Measurements from ENCODE around the gene SATB1.

Gene SATB1

DNA sequence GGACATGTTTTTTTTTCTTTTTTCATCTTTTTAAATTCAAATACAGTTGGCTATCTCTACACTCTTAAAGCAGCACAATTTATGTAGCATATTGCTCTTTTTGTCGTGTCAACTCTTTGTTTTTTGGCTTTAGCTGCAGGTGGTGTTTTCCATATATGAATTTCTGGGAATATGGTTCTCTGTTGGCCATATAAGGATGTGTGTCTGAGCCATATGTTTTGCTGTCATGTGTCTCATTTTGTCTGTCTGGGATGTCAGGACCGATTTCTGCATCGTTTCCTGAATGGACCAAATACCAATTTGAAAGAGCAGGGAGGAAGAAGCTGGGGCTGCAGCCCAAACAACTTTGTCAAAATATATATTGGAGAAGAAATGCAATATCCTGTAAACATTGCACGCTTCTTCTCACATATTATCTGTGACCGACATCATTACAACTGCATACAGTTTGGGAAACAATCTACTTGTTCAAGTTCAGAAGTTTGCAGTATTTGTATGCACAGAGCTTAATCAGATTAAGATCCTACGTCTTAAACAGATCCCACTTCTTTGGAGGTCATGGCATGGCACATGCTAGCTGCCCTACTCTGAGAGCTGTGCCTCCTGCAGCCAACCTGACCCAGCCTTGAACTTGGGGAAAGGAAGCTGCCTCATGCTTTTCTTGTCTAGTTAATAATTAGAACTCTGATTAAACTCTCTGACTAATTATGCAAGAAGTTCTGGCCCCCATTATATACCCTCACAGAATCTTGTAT lies 4.0 kb upstream of the SATB1 start:
- no peak for DNase-seq

DNA sequence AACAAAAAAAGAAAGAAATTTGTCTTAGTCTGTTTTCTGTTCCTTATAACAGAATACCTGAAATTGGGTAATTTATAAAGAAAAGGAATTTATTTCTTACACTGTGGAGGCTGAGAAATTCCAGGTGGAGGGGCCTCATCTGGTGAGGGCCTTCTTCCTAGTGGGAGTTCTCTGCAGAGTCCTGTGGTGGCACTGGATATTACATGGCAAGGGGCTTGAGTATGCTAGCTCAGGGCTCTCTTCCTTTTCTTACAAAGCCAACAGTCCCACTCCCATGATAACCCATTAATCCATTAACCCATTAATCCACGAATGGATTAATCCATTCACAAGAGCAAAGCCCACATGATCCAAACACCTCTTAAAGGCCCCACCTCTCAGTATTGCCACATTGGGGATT lies 2.9 kb upstream of the SATB1 start:
- no peak for DNase-seq

DNA sequence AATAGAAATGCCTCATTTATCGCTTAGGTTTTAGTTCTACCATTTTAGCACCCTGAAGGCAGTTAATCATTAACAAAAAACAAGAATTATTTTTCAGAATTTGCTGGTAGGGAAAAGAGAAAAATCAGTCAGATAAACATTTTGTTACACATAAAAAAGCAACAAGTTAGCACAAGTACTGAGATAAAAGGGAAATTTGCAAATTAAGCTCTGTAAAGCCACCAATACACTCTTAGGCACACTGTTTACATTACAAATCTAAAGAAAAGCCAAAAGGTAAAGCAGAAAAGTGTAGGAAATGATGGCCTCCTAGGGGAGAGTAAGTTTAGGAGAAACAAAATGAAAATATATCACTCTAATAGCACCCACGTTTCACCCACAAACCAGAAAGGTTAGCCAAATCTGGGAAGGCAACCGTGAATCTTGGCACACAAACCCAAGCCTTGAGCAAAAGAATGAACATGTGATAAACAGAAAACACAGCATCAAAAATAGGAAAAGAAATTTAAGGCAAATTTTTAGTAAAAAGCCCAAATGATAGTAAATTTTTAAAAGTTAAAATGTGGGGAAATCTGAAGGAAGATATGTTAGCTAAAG lies 1.6 kb upstream of the SATB1 start:
- DNase-seq, result no peak

DNA sequence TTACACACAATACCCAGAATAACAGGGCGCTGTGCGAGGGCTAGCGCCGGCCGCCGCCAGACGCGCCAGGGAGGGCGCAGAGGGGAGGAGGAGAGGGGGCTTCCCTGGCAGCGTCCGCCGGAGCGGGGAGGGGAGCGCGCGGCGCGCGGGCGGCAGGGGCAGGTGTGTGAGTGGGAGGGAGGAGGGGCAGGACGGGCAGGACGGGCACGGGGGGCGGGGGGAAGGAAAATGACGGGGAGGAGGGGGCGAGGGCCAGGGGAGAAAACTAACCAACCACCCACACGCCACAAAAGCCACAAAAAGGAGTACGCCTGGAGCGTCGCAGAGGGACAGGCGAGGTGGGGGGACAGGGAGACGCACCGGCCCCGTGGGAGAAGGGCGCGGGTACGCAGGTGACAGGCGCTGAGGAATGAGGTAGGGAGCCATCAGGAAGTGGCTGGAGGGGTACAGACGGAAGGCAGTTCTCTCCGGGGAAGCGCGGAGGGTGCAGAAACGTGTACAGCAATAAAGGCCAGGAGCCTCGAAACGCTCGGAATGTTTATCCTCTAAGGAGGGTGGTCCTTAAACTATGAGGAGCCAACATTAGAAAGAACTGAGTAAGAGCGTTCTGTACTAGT lies 610 bp upstream of the SATB1 start:
- peak; percentile 77 for DNase-seq

DNA sequence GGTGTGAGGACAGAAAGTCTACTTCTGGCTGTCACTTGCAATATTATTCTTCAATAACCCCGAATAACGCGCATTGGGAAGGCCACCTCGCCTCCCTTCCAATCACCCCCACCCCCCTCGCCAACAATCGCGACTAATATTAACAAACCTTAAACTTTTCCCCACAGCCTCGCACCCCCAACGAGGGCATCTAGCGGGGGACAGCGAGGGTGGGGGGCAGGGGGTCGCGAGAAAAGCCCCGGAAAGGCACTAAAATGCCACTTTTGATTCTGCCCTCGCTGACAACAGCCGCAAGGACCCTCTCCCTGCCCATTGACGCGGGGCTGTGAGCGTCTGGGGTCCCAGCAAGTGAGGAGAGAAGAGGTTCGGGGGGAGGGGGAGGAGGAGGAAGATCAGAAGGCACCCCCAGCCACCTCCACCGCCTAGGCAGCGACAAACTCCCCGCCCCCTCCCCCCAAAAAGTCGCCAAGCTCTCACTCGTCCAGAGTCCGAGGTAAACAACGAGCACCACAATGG lies 868 bp downstream of the SATB1 start:
- no peak for DNase-seq

DNA sequence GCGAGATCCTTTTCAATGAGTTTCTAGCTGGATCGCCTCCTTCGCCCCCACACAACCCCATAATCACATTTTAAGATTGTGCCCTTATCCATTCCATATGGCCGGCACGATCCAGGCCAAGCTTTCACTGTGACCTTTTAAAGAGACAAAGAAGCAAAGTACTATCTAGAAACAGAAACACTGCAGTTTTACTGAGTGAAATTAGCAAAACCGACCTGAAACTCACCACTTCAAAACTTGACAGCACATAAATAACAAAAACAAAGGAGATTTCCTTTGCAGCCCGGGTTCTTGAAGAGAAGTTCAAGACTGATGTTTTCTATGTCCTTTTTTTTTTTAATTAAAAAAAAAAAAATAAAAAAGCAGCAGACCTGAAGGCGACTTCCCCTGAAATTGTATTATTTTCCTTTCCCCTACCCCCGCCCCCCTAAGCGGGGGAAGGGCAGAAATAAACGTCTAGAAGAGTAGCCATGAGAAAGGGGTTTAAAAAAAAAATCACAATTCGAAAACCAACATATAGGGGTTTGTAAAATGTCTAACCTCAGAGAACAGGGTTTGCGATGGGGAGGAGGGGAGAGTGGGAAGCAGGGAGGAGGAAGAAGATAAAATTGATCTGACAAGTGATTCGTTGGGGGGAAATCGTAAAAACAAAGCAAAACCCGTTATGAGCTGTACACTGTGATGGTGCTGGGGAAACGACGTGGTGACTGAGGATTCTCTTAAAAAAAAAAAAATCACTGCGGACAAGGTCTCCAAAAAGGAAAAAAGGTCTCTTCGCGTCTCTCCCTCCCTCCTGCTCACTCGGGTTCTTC lies 1.5 kb downstream of the SATB1 start:
- no peak for DNase-seq

DNA sequence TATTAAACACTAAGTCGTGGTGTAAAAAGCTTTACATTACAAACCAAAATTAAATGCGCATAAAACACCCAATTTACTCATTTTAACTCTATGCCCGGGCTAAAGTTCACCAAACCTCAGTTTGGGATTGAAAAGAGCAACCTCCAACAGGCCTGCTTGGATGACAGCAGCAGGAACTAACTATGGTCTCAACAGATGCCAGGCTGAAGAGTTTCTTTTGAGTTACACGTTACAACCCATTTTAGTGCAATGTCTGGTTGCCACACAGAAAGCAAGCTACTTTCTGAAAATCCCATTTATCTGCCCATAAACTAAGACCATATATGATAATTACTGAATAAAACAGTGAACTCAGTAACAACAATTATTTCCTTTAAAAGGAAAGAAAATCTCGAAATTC lies 2.2 kb downstream of the SATB1 start:
- no peak for DNase-seq

DNA sequence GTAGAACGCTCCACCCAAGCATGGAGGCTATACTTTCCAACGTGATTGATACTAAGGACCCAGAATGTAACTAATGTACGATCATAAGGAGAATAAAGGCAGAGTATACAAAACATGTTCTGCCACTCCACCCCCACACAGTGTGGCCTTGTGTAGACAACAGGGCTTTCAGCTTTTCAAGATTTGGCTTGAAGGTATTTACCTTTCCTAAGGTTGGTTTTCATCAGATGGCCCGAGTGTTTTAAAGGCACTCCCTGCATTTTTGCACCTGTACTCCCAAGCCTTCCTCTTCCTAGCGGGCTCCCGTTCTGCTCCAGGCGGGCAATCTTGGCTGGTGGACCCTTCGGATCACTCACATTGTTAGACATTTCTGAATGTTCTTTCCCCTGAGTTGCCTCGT lies 4.6 kb downstream of the SATB1 start:
- DNase-seq, result no peak

DNA sequence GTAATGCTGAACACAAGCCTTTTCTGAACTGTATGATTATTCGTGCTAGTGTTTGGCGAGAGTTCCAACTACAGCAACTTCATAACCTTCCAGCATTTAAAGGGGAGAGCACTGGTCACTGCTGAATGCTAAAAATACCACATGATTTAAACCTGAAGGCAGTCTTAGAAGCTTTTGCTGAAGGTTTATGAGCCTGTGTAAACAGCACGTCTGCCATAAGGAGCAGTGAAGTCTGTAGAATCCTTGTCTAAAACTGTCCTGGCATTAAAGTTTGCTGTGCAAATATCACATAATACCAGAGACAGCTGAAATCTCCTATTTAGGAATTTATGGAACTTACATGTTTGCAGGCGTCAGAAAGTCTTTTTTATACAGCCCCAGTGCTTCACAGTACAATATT lies 5.9 kb downstream of the SATB1 start:
- DNase-seq, result no peak

DNA sequence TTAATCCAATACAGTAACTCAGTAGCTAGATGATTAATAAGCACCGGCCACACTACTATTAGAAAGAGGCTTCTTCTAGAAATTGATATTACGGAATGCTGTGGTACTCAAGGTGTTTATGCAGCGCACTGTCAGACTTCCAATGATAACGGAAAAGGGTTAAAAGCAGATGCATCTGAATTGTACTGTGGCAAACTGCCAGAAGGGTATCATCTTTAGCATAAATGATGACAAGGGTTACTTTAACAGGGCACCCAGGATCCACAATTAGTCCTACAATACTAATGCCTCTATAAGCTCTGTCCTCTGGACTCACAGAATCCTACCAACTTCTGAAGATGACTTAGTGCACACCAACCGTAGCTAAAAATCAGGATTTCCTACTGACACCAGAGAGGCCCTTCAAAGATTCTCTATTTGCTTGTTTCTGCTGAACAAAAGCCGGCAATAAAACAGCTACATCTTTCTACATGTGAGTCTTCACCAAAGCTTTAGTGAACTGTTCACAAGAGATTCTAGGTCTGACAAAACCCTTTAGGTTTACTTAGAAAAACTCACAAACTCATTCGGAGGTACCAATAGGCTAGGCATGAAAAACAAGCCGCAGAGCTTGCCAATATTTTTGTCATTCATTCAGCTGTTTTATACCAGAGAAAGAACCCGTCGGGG lies 7.1 kb downstream of the SATB1 start:
- DNase-seq, result no peak

DNA sequence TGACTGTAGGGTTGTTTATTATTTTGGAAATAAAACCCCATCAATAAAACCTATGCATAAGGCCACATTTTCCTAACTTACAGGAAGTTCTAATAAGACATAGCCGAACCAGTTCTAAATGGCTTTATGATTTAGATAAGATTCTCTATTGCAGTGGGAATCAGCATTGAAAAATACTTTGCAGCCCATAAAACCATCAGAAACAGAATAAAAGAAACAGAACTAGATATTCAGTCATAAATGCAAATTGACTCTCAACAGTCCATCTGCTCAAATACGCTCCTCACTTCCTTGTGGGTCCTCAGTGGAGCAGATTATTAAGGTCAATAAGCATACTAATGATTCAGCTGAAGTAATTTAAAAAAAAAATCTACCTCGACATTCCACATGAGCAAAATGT lies 8.8 kb downstream of the SATB1 start:
- no peak for DNase-seq

DNA sequence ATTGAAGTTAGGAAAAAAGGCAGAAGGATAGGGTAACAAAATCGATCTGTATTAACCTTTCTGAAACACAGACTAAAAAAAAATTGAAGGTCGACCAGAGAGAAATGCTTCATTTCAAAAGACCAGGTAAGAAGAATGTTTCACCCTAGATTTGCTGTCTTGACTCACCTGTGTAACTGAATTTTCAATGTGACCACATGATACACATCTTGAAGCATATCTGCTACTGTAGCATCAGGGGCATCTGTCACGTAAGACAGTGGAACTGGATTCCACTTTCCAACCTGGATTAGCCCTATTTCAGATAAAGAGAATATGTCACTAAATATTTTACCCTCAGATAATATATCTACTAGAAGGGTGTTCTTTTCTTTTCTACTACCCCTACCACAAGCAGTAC lies 9.3 kb downstream of the SATB1 start:
- no peak for DNase-seq

DNA sequence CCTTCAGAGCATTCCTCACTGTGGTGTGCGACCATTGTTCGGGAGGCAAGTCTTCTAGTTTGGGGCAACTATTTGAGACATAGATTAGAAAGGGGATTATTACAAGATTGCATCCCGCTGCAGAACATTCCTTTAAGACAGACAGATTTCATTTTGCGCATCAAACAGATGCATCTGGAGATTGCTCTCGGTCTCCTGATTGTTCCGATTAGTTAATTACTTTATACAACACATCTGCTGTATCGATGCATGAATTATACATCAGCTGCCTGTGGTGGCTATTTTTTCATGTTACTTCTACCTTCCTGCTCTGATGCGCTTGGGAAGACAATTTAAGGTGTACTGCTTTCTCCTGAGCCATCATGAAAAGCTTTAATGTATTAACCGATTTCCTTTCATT lies 10.0 kb downstream of the SATB1 start:
- DNase-seq, result no peak

DNA sequence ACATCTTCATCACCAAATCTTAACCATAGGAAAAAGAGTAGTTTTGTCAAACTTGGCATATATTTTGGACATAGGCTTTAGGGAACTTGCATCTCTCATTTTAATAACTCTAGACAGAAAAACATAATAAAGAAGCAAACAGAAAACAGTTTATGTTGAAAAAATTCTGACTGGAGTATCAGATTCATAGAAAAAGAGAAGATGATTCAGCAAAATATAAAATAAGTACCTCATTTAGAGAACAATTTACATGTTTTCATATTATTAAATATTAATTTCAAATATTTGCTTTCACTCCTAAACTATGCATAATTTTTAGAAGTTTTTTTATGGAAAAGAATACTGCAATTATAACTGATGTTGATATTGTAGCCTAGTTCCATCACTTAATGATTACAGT lies 12.5 kb downstream of the SATB1 start:
- DNase-seq, result no peak

DNA sequence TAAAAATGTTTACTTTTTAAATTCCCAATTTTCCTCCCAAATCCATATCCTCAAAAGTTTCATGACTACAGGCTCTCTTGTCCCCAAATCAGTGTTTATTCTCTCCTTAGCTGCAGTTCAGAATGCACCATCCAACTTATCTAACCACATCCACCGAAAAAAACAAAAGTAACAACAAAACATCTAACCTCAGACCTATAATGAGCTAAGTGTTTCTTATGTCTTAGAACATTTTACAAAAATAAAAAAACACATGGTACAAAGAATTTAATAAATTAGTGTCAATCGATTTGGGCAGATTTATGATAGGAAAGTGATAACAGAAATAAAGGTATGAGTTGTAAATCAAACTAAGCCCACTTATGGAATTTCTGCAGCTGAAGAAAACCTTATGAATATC lies 13.6 kb downstream of the SATB1 start:
- no peak for DNase-seq

DNA sequence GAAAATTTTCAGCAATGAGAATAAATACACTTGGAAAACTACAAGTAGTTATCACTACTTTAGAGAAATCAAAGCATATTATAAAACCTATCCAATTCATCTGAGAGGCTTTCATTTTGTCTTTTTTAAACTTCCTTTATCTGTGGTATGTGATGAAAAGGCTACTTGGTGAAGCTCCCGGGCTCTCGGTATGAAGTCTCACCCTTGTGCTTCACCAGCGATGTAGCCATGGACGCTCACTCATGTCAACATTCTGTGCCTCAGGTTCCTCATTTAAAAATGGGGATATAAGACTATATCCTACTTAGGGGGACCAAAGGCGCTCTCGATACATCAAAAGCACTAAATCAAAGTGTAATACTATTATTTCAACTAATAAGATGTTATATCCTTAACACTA lies 14.9 kb downstream of the SATB1 start:
- DNase-seq, result no peak

DNA sequence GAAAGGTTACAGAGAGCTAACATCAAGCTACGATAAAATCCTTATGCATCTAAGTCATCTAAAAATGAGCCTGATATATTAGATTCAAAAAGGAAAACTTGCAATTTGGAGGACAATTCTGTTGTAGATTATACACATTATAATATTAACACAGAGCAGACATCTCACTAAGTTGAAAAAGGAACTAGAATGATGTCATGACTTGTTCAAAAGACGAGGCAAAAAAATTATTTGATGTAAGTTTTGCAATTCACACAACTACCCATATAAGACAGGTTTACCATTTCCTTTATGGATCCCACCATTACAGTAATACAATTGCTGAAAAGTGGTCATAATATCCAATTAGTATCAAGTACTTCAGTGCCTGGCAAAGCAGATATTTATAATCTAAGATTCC lies 15.9 kb downstream of the SATB1 start:
- DNase-seq, result no peak

DNA sequence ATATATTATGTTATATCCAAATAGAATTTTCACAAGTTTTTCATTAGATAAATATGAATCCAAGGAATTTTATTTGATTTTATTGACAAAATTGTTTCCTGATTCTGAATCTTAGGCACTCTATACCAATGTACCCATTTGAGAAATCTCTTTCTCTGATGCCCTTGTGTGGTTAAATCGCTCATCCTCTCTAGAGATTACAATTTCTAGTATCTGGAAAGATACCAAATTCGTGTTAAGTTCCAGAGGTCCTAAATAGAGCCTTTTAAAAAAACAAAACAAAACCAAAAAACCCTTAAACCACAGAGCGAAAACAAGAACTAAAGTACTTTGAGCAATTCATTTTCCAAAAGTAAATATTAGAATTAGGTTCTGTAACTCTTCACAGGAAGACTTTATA lies 20.0 kb downstream of the SATB1 start:
- no peak for DNase-seq

DNA sequence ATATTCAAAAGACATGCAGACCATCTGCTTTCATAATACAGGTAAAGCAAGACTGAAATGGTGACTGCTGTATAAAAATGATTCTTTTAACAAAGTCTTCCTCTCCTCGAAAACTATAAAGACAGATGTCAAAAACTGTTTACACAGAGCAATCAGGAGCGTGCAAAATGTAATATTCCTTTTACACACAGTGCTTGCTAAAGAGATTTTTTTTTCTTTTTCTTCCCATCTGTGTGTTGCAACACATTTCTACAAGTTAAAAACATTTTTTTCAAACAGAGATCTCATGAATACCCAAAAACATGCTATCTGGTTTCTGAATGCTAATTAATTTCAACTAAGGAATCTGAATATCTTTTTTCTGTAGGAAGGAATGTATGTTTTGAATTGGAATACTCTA lies 22.1 kb downstream of the SATB1 start:
- DNase-seq, result no peak

DNA sequence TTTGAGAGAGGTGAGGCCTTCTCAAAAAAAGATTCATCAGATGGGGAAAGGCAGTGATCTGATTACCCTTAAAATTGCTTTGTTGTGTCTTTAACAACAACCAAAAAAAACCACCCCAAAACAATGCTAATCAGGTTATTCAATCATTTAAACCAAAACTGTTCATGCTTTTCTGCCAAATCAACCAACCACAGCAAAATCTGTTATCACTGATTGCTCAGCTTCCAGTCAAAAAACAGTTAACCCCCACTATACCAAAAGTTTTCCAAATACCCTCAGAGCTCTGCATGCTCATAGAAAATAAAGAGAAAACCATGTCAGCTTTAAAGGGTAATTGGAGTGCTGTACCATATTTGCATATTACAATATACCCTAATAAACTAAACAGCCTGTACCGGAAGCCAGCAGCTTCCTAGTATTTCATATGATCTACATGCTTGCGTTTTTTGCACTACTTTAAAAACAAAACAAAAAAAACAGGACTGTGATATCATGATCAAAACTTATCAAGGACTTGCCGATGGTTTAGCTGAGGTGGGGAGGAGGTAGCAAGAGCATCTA lies 22.8 kb downstream of the SATB1 start:
- no peak for DNase-seq

DNA sequence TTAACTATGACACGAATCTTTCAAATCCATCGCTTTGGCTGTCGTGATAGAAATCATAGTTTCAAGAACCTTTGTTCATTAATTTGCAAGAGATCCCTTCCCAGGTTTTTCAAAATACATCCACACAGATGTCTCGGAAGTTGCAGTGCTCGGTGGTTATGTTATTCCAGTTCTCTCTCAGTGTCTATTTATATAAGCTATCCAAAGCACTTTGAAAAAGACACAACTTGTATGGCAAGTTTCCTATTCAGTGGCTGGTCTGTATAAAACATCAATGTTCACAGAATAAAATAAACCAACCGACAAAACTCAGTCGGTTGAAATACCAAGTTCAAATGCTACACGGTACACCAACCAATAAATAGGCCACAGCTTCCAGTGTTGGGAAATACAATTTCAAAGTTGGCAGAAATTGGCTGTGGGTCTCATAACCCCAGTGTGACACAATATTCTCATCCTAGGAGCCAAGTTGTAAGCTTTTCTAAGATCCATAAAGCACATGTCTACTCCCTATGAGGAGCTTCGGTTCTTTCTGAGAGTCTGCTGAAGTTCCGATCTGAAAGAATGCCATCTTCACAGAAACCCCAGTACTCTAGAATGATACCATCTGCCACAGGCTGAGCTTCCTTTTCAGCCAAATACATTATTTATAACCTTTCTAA lies 23.7 kb downstream of the SATB1 start:
- DNase-seq, result no peak

DNA sequence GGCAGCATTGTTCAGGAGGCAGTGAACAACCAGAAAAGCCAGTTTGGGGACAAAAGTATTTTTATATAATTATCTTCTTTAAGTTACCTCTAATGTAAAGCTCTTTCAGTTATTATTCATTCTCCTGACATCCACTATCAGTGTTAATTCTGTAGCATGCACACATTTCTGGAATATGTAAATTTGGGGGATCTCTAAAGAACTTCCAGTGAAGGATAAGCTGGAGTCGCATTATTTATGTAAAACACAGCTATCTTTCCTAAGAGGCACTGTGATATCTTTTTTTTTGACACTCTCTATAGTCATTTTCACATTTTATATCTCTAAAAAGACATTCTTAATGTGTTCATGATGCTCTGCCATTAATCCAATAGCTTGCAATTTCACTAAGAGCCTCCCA lies 26.7 kb downstream of the SATB1 start:
- no peak for DNase-seq
